ENCODE data around the gene ETFBKMT.

ETFBKMT gene

GRCh38 chr12:31644536-31644935, 15.0 kb upstream of the ETFBKMT start:
- H3K36me3 ChIP-seq (ENCODE audit: insufficient read depth, low read length), result no peaks in the 10 kb centered on the region
- H3K9me3 ChIP-seq (ENCODE audit: insufficient read depth, low read length, severe bottlenecking), result no peaks in the 10 kb centered on the region
- no peak for DNase-seq
- no peak overlapping the region for H3K4me2 ChIP-seq (ENCODE audit: insufficient read depth, low read length)
- H3K4me1 ChIP-seq (ENCODE audit: insufficient read depth, low read length), result no peaks in the 10 kb centered on the region
- H3K79me2 ChIP-seq (ENCODE audit: insufficient read depth, low read length), result no peaks in the 10 kb centered on the region
- H2AFZ ChIP-seq (ENCODE audit: low read depth, low read length), result no peak overlapping the region
- no peak for ATAC-seq (ENCODE audit: insufficient read depth, low read depth)
- TF ChIP-seq EZH2 (IDR thresholded peaks at IDR 0.05; ENCODE audit: borderline replicate concordance, low read depth, low read length, severe bottlenecking) (no peak), CTCF (IDR thresholded peaks at IDR 0.05; ENCODE audit: borderline replicate concordance, extremely low read depth, low read length, poor library complexity, severe bottlenecking) (no peak)
- no peak overlapping the region for H3K9ac ChIP-seq (ENCODE audit: low read depth, low read length)
- H3K4me3 ChIP-seq (ENCODE audit: low read depth in 1 of 2, low read length in 2 of 2), result no peak overlapping the region
- H3K27me3 ChIP-seq (ENCODE audit: insufficient read depth, low read length, poor library complexity), result peaks cover 9% of the 10 kb centered on the region
- no peaks in the 10 kb centered on the region for H4K20me1 ChIP-seq (ENCODE audit: insufficient read depth, low read length)
- H3K27ac ChIP-seq (ENCODE audit: low read length), result no peak overlapping the region

- H3K4me2 ChIP-seq (ENCODE audit: insufficient read depth, low read length), result no peak overlapping the region
- H3K9ac ChIP-seq (ENCODE audit: low read depth, low read length), result no peak overlapping the region
- H3K4me3 ChIP-seq (ENCODE audit: low read depth in 1 of 2, low read length in 2 of 2), result no peak overlapping the region
- H3K9me3 ChIP-seq (ENCODE audit: insufficient read depth, low read length, severe bottlenecking), result no peaks in the 10 kb centered on the region
- no peaks in the 10 kb centered on the region for H3K4me1 ChIP-seq (ENCODE audit: insufficient read depth, low read length)
- ATAC-seq (ENCODE audit: insufficient read depth, low read depth) (no peak), DNase-seq (no peak)
- H2AFZ ChIP-seq (ENCODE audit: low read depth, low read length), result no peak overlapping the region
- H3K27me3 ChIP-seq (ENCODE audit: insufficient read depth, low read length, poor library complexity), result peaks cover 9% of the 10 kb centered on the region
- no peak overlapping the region for H3K27ac ChIP-seq (ENCODE audit: low read length)
- H4K20me1 ChIP-seq (ENCODE audit: insufficient read depth, low read length), result no peaks in the 10 kb centered on the region
- no peaks in the 10 kb centered on the region for H3K36me3 ChIP-seq (ENCODE audit: insufficient read depth, low read length)
- TF ChIP-seq CTCF (IDR thresholded peaks at IDR 0.05; ENCODE audit: borderline replicate concordance, extremely low read depth, low read length, poor library complexity, severe bottlenecking), result no peak
- no peak for TF ChIP-seq EZH2 (IDR thresholded peaks at IDR 0.05; ENCODE audit: borderline replicate concordance, low read depth, low read length, severe bottlenecking)
- H3K79me2 ChIP-seq (ENCODE audit: insufficient read depth, low read length), result no peaks in the 10 kb centered on the region
Measured at GRCh38 chr12:31645924-31646323, 13.6 kb upstream of the ETFBKMT start.

- no peak for ATAC-seq (ENCODE audit: insufficient read depth, low read depth)
- Histone ChIP-seq H3K4me3 (ENCODE audit: low read depth in 1 of 2, low read length in 2 of 2) (no peak overlapping the region), H4K20me1 (ENCODE audit: insufficient read depth, low read length) (no peaks in the 10 kb centered on the region), H3K9me3 (ENCODE audit: insufficient read depth, low read length, severe bottlenecking) (no peaks in the 10 kb centered on the region), H3K27me3 (ENCODE audit: insufficient read depth, low read length, poor library complexity) (peaks cover 6% of the 10 kb centered on the region), H3K4me2 (ENCODE audit: insufficient read depth, low read length) (no peak overlapping the region), H3K9ac (ENCODE audit: low read depth, low read length) (no peak overlapping the region), H2AFZ (ENCODE audit: low read depth, low read length) (no peak overlapping the region), H3K27ac (ENCODE audit: low read length) (no peak overlapping the region), H3K36me3 (ENCODE audit: insufficient read depth, low read length) (no peaks in the 10 kb centered on the region), H3K79me2 (ENCODE audit: insufficient read depth, low read length) (no peaks in the 10 kb centered on the region), H3K4me1 (ENCODE audit: insufficient read depth, low read length) (no peaks in the 10 kb centered on the region)
- TF ChIP-seq CTCF (IDR thresholded peaks at IDR 0.05; ENCODE audit: borderline replicate concordance, extremely low read depth, low read length, poor library complexity, severe bottlenecking) (no peak), EZH2 (IDR thresholded peaks at IDR 0.05; ENCODE audit: borderline replicate concordance, low read depth, low read length, severe bottlenecking) (no peak)
- no peak for DNase-seq
Measured at GRCh38 chr12:31647086-31647491, 12.4 kb upstream of the ETFBKMT start.

GRCh38 chr12:31650918-31651317, 8.6 kb upstream of the ETFBKMT start:
- Histone ChIP-seq H3K4me3 (ENCODE audit: low read depth in 1 of 2, low read length in 2 of 2) (no peak overlapping the region), H3K27me3 (ENCODE audit: insufficient read depth, low read length, poor library complexity) (peaks cover 1% of the 10 kb centered on the region), H4K20me1 (ENCODE audit: insufficient read depth, low read length) (no peaks in the 10 kb centered on the region), H3K79me2 (ENCODE audit: insufficient read depth, low read length) (no peaks in the 10 kb centered on the region), H2AFZ (ENCODE audit: low read depth, low read length) (no peak overlapping the region), H3K9me3 (ENCODE audit: insufficient read depth, low read length, severe bottlenecking) (no peaks in the 10 kb centered on the region), H3K4me2 (ENCODE audit: insufficient read depth, low read length) (no peak overlapping the region), H3K9ac (ENCODE audit: low read depth, low read length) (no peak overlapping the region), H3K36me3 (ENCODE audit: insufficient read depth, low read length) (no peaks in the 10 kb centered on the region), H3K4me1 (ENCODE audit: insufficient read depth, low read length) (peaks cover 15% of the 10 kb centered on the region), H3K27ac (ENCODE audit: low read length) (no peak overlapping the region)
- DNase-seq (no peak), ATAC-seq (ENCODE audit: insufficient read depth, low read depth) (no peak)
- TF ChIP-seq CTCF (IDR thresholded peaks at IDR 0.05; ENCODE audit: borderline replicate concordance, extremely low read depth, low read length, poor library complexity, severe bottlenecking) (no peak), EZH2 (IDR thresholded peaks at IDR 0.05; ENCODE audit: borderline replicate concordance, low read depth, low read length, severe bottlenecking) (no peak)

All from DND-41 (cell line).